ENCODE results near the gene C20orf144.

DNA sequence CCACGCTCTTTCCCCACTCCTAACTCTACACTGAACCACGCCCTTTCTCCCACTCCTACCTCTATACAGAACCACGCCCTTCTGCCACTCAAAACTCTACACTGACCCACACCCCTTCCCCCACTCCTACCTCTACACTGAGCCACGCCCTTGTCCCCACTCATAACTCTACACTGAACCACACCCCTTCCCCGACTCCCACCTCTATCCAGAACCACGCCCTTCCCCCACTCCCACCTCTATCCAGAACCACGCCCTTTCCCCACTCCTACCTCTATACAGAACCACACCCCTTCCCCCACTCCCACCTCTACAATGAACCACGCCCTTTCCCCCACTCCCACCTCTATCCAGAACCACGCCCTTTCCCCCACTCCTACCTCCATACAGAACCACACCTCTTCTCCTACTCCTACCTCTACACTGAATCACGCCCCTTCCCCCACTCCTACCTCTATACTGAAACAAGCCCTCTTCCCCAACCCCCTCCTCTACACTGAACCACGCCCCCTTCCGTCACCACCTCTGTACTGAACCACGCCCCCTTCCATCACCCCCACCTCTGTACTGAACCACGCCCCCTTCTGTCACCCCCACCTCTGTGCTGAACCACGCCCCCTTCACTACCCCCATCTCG lies 47.9 kb downstream of the C20orf144 start:
- TF ChIP-seq, protein P1, sequence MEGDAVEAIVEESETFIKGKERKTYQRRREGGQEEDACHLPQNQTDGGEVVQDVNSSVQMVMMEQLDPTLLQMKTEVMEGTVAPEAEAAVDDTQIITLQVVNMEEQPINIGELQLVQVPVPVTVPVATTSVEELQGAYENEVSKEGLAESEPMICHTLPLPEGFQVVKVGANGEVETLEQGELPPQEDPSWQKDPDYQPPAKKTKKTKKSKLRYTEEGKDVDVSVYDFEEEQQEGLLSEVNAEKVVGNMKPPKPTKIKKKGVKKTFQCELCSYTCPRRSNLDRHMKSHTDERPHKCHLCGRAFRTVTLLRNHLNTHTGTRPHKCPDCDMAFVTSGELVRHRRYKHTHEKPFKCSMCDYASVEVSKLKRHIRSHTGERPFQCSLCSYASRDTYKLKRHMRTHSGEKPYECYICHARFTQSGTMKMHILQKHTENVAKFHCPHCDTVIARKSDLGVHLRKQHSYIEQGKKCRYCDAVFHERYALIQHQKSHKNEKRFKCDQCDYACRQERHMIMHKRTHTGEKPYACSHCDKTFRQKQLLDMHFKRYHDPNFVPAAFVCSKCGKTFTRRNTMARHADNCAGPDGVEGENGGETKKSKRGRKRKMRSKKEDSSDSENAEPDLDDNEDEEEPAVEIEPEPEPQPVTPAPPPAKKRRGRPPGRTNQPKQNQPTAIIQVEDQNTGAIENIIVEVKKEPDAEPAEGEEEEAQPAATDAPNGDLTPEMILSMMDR (IDR thresholded peaks at IDR 0.05; ENCODE audit: low read depth, low read length, missing input control): no peak
- TF ChIP-seq, protein P2, sequence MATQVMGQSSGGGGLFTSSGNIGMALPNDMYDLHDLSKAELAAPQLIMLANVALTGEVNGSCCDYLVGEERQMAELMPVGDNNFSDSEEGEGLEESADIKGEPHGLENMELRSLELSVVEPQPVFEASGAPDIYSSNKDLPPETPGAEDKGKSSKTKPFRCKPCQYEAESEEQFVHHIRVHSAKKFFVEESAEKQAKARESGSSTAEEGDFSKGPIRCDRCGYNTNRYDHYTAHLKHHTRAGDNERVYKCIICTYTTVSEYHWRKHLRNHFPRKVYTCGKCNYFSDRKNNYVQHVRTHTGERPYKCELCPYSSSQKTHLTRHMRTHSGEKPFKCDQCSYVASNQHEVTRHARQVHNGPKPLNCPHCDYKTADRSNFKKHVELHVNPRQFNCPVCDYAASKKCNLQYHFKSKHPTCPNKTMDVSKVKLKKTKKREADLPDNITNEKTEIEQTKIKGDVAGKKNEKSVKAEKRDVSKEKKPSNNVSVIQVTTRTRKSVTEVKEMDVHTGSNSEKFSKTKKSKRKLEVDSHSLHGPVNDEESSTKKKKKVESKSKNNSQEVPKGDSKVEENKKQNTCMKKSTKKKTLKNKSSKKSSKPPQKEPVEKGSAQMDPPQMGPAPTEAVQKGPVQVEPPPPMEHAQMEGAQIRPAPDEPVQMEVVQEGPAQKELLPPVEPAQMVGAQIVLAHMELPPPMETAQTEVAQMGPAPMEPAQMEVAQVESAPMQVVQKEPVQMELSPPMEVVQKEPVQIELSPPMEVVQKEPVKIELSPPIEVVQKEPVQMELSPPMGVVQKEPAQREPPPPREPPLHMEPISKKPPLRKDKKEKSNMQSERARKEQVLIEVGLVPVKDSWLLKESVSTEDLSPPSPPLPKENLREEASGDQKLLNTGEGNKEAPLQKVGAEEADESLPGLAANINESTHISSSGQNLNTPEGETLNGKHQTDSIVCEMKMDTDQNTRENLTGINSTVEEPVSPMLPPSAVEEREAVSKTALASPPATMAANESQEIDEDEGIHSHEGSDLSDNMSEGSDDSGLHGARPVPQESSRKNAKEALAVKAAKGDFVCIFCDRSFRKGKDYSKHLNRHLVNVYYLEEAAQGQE (IDR thresholded peaks at IDR 0.05): no peak
- TF ChIP-seq YY1 (IDR thresholded peaks at IDR 0.05) (no peak), EGR1 (IDR thresholded peaks at IDR 0.05; ENCODE audit: low read depth in 2 of 2) (no peak), SP1 (IDR thresholded peaks at IDR 0.05) (no peak), JUND (IDR thresholded peaks at IDR 0.05) (no peak), TAF1 (conservative IDR thresholded peaks at IDR 0.05) (no peak), HNF4G (IDR thresholded peaks at IDR 0.05) (no peak), GABPA (IDR thresholded peaks at IDR 0.05 in 1 of 2, conservative IDR thresholded peaks at IDR 0.05 in 1 of 2) (no peak), FOXA2 (IDR thresholded peaks at IDR 0.05) (no peak), FOXA1 (IDR thresholded peaks at IDR 0.05) (no peak)
- TF ChIP-seq, protein P3, sequence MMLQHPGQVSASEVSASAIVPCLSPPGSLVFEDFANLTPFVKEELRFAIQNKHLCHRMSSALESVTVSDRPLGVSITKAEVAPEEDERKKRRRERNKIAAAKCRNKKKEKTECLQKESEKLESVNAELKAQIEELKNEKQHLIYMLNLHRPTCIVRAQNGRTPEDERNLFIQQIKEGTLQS (IDR thresholded peaks at IDR 0.05): no peak
- TF ChIP-seq, protein P4, sequence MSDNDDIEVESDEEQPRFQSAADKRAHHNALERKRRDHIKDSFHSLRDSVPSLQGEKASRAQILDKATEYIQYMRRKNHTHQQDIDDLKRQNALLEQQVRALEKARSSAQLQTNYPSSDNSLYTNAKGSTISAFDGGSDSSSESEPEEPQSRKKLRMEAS (IDR thresholded peaks at IDR 0.05): no peak
